HG03064 (cell line): Measurements from ENCODE around the gene NECTIN2.
"Not testable (repeated sequence)": the region's sequence is repeated elsewhere in the genome, so short reads cannot be mapped to it uniquely, and the experiment has no call there.

Experiments used
- ATAC-seq: cut with Tn5 transposase; IDR thresholded peaks from one replicate; pipeline ENCODE4 v1.9.1; 2021; ENCODE audit warnings: low read depth; ENCODE audit not compliant: unreplicated experiment

NECTIN2 gene

DNA sequence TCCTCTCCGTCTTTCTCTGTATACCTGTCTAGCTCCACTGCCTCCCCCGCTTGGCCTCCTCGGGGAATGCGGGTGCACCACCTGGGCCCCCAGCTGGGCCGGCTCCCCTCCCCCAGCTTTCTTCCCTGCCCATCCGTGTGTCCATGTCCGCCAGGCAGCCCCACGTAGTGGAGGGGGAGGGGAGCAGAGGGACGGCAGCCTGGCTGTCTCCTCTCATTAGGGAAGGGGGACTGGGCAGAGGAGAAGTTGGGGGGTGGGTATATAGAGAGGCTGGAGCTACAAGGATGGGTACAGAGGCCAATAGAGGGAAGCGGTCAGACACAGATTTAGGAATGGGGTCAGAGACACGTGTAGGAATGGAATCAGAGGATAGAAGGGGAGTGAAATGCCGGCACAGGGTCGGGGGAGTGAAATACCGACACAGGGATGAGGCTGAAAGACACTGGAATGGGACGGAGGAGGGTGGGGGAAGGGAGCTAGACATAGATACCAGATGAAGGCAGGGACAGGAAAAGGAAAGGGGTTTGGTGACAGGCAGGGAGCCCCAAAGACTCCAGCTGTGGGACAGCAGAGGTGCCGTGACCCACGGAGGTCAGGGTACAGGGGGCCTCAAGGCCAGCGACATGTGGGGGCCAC, 2.8 kb downstream of the NECTIN2 start:
- no peak for ATAC-seq

DNA sequence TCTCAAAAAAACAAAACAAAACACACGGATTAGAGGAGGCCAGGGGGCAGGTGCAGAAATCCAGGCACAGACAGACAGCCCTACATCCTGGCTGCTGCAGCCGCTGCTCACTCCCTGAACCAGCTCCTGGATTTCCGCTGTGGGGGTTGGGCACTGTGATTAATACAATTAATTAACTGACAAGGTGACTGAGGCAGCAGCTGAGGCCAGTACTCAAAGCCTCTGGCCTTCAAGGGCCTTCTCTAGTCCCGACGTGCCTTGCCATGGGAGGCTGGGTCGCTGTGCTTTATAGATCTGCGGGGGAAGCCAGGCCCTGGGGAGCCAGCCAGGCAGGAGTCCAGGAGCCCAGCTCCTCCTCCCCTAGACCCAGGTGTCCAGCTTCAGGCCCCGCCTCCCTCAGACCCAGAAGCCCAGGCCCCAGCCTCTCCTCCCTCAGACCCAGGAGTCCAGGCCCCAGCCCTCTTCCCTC, 4.6 kb downstream of the NECTIN2 start:
- no peak for ATAC-seq

DNA sequence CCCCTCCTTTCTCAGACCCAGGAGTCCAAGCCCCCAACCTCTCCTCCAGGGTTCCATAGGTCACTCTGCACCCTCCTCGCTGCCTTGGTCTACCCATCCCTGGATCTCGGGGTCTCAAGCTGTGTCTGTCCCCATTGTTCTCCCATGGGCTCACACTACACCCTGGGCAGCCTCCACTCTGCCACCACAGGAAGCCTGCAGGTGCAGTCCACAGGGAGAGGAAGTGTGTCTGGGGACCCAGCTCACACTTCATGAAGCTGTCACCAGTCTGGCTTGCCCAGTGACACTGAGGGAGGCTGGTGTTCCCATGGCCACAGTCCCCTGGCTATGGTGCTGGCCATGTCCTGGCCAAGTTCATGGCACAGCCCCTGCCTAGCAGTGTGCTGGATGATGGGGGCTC, 5.3 kb downstream of the NECTIN2 start:
- no peak for ATAC-seq

DNA sequence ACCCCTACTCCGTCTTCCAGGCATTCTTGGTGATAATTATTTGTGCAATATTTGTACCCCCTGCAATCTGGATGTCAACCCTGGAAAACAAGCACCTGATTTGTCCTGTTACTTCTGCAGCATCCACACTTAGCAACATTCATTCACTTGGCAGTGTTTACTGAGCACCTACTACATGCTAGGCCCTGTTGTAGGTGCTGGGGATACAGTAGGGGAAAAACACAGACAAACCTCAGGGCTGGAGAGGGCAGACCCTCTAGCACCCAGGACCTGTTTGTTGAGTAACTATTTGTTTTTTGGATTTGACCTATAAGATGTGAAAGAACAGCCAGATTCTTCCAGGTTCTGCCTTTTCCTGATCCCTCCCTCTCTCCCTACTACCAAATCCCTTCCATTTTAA, 9.5 kb downstream of the NECTIN2 start:
- no peak for ATAC-seq

DNA sequence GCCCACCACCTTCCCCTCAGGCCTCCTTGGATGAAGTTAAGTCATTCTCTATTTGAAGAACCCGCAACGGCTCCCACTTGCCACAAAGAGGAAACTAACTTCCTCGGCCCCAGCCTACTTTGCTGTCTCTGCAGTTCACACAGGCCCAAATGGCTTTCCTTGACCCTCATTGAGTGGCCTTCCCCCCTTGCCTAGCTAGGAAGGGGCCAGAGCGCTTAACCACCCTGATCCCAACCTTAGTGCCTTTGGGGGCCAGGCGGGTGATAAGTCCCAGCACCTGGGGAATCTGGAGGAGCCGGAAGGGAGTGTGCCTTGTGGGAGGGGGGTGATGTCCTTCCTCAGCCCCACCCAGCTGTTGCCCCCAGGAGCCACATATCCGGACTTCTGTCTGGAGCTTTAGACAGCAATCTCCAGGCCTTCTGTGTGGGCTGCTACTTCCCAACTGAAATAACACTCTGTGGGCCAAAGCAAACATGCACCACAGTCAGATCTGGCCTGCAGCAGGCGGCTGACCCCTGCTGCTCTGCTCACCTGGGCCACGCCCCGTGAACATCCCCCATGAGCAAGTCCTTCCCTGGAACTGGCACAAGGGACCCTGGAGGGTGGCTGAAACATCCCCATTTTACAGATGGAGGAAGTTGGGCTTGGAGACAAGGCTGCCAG, 10.5 kb downstream of the NECTIN2 start:
- no peak for ATAC-seq

DNA sequence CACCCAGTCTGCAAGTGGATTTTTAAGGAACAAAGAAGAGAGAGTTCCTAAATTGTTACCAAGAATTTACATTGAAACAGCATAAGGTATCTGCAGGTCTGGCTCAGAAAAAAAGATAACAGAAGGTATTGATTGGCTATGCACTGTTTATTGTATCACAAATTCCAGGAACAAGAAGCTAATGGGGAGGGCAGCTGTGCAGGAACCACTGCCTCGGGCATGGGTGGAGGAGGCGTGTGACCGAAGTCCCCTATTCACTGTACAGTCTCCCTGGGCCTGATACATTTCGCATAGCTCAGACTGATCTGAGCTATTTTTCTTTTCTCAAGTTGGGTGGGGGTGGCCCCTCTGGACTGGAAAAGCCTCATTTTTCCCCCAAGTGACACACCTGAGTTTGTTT, 11.7 kb downstream of the NECTIN2 start:
- no peak for ATAC-seq

DNA sequence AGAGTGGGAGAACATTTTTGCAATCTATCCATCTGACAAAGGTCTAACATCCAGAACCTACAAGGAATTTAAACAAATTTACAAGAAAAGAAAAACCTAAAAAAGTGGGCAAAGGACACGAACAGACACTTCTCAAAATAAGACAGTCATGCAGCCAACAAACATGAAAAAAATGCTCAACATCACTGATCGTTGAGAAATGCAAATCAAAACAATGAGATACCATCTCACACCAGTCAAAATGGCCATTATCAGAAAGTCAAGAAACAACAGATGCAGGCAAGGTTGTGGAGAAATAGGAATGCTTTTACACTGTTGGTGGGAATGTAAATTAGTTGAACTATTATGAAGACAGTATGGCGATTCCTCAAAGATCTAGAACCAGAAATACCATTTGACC, 15.5 kb downstream of the NECTIN2 start:
- ATAC-seq = not testable (repeated sequence)

DNA sequence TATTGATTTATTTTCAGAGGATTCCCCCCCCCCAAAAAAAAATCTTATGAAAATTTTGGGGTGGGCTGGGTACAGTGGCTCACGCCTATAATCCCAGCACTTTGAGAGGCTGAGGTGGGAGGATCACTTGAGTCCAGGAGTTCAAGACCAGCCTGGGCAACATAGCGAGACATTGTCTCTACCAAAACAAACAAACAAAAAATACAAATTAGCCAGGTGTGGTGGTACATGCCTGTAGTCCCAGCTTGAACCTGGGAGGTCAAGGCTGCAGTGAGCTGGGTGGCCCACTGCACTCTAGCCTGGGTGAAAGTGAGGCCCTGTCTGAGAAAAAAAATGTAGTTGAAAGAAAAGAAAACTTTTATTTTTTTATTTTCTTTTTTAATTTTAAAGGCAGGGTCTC, 17.9 kb downstream of the NECTIN2 start:
- ATAC-seq = no peak

DNA sequence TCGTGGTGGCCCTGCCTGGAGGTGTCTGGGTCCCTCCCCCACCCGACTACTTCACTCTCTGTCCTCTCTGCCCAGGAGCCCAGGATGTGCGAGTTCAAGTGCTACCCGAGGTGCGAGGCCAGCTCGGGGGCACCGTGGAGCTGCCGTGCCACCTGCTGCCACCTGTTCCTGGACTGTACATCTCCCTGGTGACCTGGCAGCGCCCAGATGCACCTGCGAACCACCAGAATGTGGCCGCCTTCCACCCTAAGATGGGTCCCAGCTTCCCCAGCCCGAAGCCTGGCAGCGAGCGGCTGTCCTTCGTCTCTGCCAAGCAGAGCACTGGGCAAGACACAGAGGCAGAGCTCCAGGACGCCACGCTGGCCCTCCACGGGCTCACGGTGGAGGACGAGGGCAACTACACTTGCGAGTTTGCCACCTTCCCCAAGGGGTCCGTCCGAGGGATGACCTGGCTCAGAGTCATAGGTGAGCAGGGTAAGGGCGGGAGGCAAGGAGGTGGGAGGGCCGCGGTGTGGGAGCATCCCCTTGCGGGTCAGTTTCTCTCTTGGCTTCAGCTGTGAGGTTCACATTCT, 19.2 kb downstream of the NECTIN2 start:
- no peak for ATAC-seq

DNA sequence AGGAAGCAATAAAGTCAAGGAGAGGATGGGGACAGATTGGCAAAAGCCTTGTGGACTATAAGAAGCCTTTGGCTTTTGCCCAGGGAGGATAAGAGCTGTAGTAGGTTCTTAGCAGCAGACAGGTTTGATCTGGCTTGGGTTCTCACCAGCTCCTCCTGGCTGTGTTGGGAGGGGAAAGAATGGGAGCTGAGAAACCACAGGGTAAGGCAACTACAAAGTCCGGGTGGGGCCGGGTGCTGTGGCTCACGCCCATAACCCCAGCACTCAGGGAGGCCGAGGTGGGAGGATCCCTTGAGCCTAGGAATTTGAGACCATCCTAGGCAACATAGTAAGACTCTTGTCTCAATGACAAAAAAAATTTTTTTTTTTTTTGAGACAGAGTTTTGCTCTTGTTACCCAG, 20.6 kb downstream of the NECTIN2 start:
- no peak for ATAC-seq

DNA sequence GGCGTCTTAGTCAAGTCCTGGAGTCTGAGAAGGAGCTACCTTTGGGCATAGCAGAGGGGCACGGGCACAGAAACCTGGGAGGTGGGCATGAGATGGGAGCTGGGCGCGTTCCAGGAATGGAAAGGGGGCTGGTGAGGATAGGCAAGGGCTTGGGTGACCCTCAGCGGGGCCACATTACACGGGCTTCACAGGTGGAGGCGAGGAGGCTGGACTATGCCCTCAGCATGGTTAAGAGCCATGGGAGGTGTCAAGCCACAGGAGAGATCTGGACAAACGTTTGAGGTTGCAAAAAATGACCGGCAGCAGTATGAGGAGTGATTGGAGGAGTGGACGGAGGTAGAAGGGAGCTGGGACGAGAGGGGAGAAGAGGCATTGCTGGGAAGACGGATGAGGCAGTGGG, 21.5 kb downstream of the NECTIN2 start:
- ATAC-seq = no peak

DNA sequence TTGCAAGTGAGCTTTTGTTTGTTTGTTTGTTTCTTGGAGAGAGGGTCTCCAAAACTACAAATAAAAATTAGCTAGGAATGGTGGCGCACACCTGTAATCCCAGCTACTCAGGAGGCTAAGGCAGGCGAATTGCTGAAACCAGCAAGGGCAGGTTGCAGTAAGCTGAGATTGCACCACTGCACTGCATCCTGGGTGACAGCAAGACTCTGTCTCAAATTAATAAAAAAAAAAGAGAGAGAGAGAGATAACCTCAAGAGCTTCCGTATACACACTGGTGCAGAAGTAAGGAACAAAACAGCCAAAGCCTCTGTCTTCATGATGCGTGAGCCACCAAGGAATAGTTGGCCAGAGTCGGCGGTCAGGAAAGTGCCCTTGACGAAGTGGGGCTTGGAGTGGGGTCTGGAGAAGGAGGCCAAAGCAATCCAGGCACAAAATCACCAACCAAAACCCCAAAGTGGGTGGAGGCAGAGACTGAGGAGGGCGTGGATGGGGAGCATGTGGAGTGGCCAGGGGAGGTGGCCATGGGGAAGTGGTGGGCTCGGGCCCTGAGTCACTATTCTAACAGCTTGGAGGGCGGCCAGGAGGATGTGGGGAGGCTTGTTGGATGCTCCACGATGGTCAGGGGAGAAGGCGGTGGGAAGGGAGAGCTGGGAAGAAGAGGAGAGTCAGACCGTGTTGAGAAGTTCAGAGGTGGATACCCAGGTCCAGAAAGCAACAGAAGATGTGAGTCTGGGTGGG, 23.8 kb downstream of the NECTIN2 start:
- no peak for ATAC-seq

DNA sequence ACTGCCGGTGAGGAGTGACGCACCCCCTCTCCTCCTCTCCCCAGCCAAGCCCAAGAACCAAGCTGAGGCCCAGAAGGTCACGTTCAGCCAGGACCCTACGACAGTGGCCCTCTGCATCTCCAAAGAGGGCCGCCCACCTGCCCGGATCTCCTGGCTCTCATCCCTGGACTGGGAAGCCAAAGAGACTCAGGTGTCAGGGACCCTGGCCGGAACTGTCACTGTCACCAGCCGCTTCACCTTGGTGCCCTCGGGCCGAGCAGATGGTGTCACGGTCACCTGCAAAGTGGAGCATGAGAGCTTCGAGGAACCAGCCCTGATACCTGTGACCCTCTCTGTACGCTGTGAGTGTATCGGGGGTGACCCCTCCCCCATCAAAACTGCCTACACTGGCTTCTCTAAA, 25.7 kb downstream of the NECTIN2 start:
- no peak for ATAC-seq

DNA sequence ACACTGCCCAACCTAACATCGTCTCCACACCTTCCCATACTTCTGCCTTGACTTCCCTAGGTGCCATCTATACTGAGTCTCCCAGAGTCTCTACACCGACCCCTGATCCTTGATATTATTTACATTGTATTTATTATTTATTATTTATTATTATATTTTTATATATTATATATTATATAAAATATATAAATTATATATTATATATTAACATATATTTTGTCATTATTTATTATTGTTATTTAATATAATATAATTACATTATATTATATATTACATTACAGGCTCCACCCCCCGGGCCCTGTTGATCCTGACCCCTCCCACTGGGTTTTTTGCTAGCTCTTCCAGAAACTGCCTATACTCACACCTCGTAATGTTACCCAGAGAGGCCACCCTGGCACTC, 26.6 kb downstream of the NECTIN2 start:
- ATAC-seq = no peak

DNA sequence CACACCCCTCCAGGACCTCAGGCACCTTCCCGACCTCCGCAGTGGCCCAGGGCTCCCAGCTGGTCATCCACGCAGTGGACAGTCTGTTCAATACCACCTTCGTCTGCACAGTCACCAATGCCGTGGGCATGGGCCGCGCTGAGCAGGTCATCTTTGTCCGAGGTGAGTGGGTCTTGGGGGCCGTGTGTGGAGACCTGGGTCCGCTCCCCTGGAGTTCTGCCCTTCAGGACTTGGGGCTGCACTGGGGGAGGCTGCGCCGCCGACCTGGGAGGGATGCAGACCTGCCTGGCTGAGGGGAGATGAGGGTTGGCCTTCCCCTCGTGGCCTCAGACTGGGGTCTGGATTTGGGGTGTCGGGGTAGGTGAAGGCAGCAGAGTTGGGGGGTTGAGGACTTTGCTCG, 28.2 kb downstream of the NECTIN2 start:
- no peak for ATAC-seq

DNA sequence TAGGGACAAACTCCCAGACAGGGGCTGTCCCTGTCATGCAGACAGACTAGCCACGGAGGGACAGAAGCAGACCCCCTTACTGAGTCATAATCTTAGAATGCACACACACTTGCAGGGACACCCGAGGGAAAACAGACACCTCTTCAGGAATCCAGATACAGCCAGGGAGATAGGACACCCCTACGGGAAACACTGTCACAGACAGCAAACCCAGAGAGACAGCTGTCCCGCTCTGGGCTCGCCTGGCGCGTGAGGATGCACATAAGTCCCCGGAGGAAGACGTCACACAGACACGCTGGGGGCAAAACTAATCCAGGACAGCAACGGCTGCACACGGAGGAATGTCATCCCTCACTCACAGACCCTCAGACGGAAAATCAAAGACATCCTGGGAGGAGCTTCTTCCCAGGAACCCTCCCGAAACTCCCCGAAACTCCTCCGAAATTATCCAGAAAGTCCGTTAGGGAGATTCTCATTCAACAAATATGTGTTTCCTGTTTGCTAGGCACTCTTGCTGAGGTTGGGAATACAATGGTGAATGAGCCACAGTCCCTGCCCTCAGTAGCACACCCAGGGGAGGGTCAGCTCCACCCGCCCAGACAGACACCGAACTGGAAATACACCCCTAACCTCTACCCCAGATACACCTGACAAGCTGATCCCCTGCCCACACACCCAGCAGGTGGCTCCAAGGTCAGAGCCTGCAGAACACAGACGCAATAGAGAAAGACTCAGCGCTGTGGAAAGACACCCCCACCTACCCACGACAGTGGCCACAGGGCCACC, 29.8 kb downstream of the NECTIN2 start:
- no peak for ATAC-seq

DNA sequence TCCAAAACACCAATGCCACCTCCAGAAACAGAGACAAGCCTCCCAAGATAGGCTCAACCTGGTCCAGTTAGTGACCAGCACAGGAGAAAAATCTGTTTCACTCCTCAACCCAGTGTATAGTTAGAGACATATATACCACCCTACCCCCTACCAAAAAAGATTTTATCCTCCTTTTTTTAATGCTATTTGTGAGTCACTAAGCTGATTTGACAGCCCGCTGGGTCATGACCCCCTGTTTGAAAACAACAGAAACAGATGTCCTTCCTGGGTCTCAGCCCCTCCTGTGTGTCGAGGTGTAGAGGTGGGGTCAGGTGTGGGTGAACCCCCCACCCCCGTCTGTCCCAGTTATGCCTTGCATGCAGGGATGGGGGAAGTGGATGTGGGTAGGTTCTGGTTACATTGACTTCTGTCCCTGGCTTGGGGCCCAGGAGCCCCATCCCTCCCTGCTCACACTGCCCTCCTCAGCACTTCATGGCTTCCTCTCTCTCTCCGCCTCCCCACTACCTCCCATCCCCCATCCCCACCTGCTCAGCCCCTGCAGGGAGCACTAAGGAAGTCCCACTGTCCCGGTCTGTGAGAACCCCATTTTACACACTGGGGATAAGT, 30.9 kb downstream of the NECTIN2 start:
- no peak for ATAC-seq

DNA sequence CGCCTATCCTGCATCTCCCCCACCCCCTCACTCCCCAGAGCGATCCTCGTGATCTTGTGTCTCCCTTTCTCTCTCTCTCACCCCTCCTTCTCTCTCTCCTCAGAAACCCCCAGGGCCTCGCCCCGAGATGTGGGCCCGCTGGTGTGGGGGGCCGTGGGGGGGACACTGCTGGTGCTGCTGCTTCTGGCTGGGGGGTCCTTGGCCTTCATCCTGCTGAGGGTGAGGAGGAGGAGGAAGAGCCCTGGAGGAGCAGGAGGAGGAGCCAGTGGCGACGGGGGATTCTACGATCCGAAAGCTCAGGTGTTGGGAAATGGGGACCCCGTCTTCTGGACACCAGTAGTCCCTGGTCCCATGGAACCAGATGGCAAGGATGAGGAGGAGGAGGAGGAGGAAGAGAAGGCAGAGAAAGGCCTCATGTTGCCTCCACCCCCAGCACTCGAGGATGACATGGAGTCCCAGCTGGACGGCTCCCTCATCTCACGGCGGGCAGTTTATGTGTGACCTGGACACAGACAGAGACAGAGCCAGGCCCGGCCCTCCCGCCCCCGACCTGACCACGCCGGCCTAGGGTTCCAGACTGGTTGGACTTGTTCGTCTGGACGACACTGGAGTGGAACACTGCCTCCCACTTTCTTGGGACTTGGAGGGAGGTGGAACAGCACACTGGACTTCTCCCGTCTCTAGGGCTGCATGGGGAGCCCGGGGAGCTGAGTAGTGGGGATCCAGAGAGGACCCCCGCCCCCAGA, 32.2 kb downstream of the NECTIN2 start:
- no peak for ATAC-seq

DNA sequence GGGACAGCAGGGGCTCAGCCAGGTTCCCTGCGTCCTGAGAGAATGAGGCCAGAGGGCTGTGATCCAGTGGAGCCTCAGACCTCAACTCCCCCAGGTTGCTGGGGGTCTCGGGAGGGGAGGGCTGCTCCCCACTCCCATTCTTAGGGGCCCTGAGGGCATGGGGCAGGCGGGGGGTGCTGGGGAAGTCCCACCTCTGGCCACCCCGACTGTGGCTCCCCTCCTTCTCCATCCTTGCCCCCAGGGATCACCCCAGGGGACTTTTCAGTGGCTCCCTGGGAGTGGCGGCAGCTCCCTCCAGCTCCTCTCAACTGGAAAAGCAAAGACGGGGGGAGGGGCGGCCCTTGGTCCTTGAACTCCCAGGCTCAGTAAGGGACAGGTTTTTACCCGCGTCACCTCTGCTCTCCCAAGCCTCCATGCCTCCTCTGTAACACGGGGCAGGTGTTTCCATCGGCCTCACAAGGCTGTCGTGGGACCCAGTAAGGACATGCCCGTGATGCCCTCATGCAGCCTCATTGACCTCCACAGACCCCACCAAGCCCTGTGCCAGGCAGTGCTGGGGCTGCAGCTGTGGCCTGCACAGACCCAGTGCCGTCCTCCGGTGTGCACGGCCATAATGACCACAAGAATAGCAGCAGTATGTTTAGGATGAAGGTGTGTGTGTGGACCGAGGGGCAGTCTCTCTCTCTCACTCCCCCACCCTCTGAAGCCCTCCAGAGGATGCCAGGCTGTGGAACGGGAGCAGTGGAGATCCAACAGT, 33.4 kb downstream of the NECTIN2 start:
- no peak for ATAC-seq
